ENCODE results near the gene NFATC2IP. TPM values are rescaled to one million over a fixed set of nuclear protein-coding genes. Genes with fewer than 3 reads are reported as not detected.

NFATC2IP gene
- total and polyA plus RNA-seq, 2 of the 13 experiments (the other 11 are each of a cell fraction or from before 2014, with no cell fraction given), result 32.1 to 48.5 TPM

DNA sequence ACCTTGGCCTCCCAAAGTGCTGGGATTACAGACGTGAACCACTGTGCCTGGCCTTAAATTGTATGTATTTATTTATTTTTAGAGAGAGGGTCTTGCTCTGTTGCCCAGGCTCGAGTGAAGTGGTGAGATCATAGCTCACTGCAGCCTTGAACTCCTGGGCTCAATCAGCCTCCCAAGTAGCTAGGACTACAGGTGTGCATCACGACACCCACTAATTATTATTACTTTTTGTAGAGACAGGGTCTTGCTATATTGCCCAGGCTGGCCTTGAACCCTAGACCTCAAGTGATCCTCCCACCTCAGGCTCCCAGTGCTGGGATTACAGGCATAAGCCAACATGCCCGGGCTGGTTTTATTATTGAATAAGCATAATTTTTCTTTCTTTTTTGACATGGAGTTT lies 4.1 kb upstream of the NFATC2IP start:
- FAIRE-seq (no peak), ATAC-seq (no peak), DNase-seq (ENCODE audit: low spot score) (no peak)
- intact Hi-C loops (cut with micrococcal nuclease; ENCODE audit: unreplicated experiment), result no loop called here
- 57% methylated on average over 4 of the region's 4 CpGs for WGBS (ENCODE audit: low lambda C conversion rate)
- Histone ChIP-seq H4K20me1 (ENCODE audit: insufficient read depth, low read length) (no peaks in the 10 kb centered on the region), H3K27me3 (ENCODE audit: control insufficient read depth in 1 of 2, insufficient read depth in 2 of 2, low read length in 2 of 2) (no peaks in the 10 kb centered on the region; a peak in 1 of 5 replicates), H3K36me3 (replicated peaks in 1 of 2; ENCODE audit: control insufficient read depth in 1 of 2, insufficient read depth in 2 of 2, low read length in 2 of 2) (no peaks in the 10 kb centered on the region), H3K4me2 (ENCODE audit: low read depth, low read length) (no peak overlapping the region), H3K9ac (ENCODE audit: insufficient read depth, low read depth, low read length) (no peak overlapping the region), H2AFZ (ENCODE audit: low read length) (no peak overlapping the region), H3K4me1 (ENCODE audit: insufficient read depth, low read length) (peaks cover 36% of the 10 kb centered on the region), H3K27ac (ENCODE audit: extremely low read length, insufficient read depth, low read length) (no peak overlapping the region), H3K4me3 (replicated peaks in 1 of 3; ENCODE audit: insufficient read depth in 1 of 3, low read depth in 2 of 3, low read length in 3 of 3) (no peak overlapping the region), H3K79me2 (ENCODE audit: insufficient read depth, low read length) (peaks cover 6% of the 10 kb centered on the region), H3K9me3 (ENCODE audit: low read length) (no peaks in the 10 kb centered on the region)
- TF ChIP-seq POLR2AphosphoS5 (IDR thresholded peaks at IDR 0.05; ENCODE audit: low read depth, low read length), result no peak
- TF ChIP-seq ZNF121 (CRISPR knock-in tag; IDR thresholded peaks at IDR 0.05), result peak; percentile 96
- ChIA-PET CTCF (ENCODE audit: low intra/inter-chr PET ratio, low total read pairs) (interaction anchor here (0.8 to 2.7 kb wide), 4 partner anchors 10 to 72 kb away, joined by 3 to 32 read pairs (median 5); no protein-coding TSS in a partner anchor), POLR2A (interaction anchor here (1.2 kb wide), 1 partner anchor 74 kb away, joined by 3 read pairs; no protein-coding TSS in a partner anchor)
- in situ Hi-C loops (cut with HindIII; ENCODE audit: extremely low pct_ligation_motif_present, low pct_unique_long_range_greater_than_20kb), result no loop called here
- BruUV-seq (replicated peaks), result no TSS peak

- CTCF ChIA-PET (ENCODE audit: low intra/inter-chr PET ratio, low total read pairs), result no interaction called here
- Histone ChIP-seq H3K4me2 (ENCODE audit: low read depth, low read length) (peak overlapping the region; percentile 93), H3K9me3 (ENCODE audit: low read length) (no peaks in the 10 kb centered on the region), H3K27ac (ENCODE audit: extremely low read length, insufficient read depth, low read length) (peak overlapping the region; percentile 67), H3K79me2 (ENCODE audit: insufficient read depth, low read length) (peaks cover 15% of the 10 kb centered on the region), H3K27me3 (ENCODE audit: control insufficient read depth in 1 of 2, insufficient read depth in 2 of 2, low read length in 2 of 2) (no peaks in the 10 kb centered on the region; a peak in 1 of 5 replicates), H2AFZ (ENCODE audit: low read length) (no peak overlapping the region), H3K9ac (ENCODE audit: insufficient read depth, low read depth, low read length) (peak overlapping the region; percentile 90), H3K4me1 (ENCODE audit: insufficient read depth, low read length) (peaks cover 46% of the 10 kb centered on the region), H3K4me3 (replicated peaks in 1 of 3; ENCODE audit: insufficient read depth in 1 of 3, low read depth in 2 of 3, low read length in 3 of 3) (peak overlapping the region; percentile 93 to 99 (median 97)), H4K20me1 (ENCODE audit: insufficient read depth, low read length) (no peaks in the 10 kb centered on the region), H3K36me3 (replicated peaks in 1 of 2; ENCODE audit: control insufficient read depth in 1 of 2, insufficient read depth in 2 of 2, low read length in 2 of 2) (peaks cover 18 to 33% of the 10 kb centered on the region in 2 experiments)
- POLR2A ChIA-PET, result interaction anchor here (1.0 to 2.5 kb wide), 5 partner anchors 15 to 113 kb away, joined by 3 to 14 read pairs (median 8); partner anchors contain the start of gene TUFM
- intact Hi-C loops (cut with micrococcal nuclease; ENCODE audit: unreplicated experiment), result no loop called here
- no peak for DNase-seq (ENCODE audit: low spot score)
- ATAC-seq, result no peak; the same call in 2 of the 3 replicates
- WGBS (ENCODE audit: low lambda C conversion rate), result under 1% methylated on average over 17 of the region's 17 CpGs
- in situ Hi-C loops (cut with HindIII; ENCODE audit: extremely low pct_ligation_motif_present, low pct_unique_long_range_greater_than_20kb), result no loop called here
- FAIRE-seq, result no peak
- BruUV-seq (replicated peaks), result no TSS peak
- TF ChIP-seq HOXA5 (CRISPR knock-in tag; IDR thresholded peaks at IDR 0.05), result no peak
- TF ChIP-seq PHF8 (CRISPR knock-in tag; IDR thresholded peaks at IDR 0.05), result no peak
- TF ChIP-seq, protein P1, sequence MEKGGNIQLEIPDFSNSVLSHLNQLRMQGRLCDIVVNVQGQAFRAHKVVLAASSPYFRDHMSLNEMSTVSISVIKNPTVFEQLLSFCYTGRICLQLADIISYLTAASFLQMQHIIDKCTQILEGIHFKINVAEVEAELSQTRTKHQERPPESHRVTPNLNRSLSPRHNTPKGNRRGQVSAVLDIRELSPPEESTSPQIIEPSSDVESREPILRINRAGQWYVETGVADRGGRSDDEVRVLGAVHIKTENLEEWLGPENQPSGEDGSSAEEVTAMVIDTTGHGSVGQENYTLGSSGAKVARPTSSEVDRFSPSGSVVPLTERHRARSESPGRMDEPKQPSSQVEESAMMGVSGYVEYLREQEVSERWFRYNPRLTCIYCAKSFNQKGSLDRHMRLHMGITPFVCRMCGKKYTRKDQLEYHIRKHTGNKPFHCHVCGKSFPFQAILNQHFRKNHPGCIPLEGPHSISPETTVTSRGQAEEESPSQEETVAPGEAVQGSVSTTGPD (CRISPR knock-in tag; IDR thresholded peaks at IDR 0.05), result no peak
- TF ChIP-seq ATF1 (CRISPR knock-in tag; IDR thresholded peaks at IDR 0.05), result no peak
- no peak for TF ChIP-seq ZBTB1 (CRISPR knock-in tag; IDR thresholded peaks at IDR 0.05; ENCODE audit: borderline replicate concordance)
- no peak for TF ChIP-seq HOXA9 (CRISPR knock-in tag; IDR thresholded peaks at IDR 0.05; ENCODE audit: borderline replicate concordance)
- no peak for TF ChIP-seq MAFK (conservative IDR thresholded peaks at IDR 0.05 in 1 of 2, IDR thresholded peaks at IDR 0.05 in 1 of 2; ENCODE audit: low read length in 2 of 2)
- TF ChIP-seq ZBTB26 (CRISPR knock-in tag; IDR thresholded peaks at IDR 0.05; ENCODE audit: borderline replicate concordance), result no peak
- TF ChIP-seq ZNF121 (CRISPR knock-in tag; IDR thresholded peaks at IDR 0.05), result no peak
- no peak for TF ChIP-seq ZKSCAN8 (CRISPR knock-in tag; IDR thresholded peaks at IDR 0.05; ENCODE audit: borderline replicate concordance)
- no peak for TF ChIP-seq STAG1 (CRISPR knock-in tag; IDR thresholded peaks at IDR 0.05)
- TF ChIP-seq GZF1 (CRISPR knock-in tag; IDR thresholded peaks at IDR 0.05), result no peak
- TF ChIP-seq PLRG1 (conservative IDR thresholded peaks at IDR 0.05), result no peak
- TF ChIP-seq, protein P2, sequence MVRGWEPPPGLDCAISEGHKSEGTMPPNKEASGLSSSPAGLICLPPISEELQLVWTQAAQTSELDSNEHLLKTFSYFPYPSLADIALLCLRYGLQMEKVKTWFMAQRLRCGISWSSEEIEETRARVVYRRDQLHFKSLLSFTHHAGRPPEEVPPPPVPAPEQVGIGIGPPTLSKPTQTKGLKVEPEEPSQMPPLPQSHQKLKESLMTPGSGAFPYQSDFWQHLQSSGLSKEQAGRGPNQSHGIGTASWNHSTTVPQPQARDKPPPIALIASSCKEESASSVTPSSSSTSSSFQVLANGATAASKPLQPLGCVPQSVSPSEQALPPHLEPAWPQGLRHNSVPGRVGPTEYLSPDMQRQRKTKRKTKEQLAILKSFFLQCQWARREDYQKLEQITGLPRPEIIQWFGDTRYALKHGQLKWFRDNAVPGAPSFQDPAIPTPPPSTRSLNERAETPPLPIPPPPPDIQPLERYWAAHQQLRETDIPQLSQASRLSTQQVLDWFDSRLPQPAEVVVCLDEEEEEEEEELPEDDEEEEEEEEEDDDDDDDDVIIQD (CRISPR knock-in tag; IDR thresholded peaks at IDR 0.05; ENCODE audit: low read depth), result no peak
Measured at GRCh38 chr16:28951410-28951943, 740 bp downstream of the NFATC2IP start.

All from HepG2 (cell line).